ENCODE results near the gene LCLAT1.
A peak's percentile ranks its signal among the peaks of the same experiment; 100 is the strongest.

The LCLAT1 gene

DNA sequence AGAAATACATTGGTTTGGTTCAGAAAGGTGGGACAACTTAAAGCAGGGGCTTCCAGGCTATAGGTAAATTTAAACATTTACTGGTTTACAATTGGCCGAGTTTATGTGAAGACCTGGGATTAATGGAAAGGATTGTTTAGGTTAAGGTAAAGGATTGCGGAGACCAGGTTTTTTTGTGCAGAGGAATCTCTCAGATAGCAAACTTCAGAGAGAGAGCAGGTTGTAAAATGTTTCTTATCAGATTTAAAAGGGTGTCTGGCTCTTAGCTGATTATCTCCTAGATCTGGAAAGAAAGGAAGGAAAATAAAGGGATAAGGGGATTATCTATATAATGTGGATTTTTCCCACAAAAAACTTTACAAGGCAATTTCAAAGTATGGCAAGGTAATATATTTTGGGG is 101.3 kb downstream of the LCLAT1 start:
- FAIRE-seq = no peak
- DNase-seq (ENCODE audit: insufficient read length) = no peak
- TF ChIP-seq POLR2AphosphoS5 (IDR thresholded peaks at IDR 0.05; ENCODE audit: low read depth, low read length) (no peak), POLR2A (IDR thresholded peaks at IDR 0.05; ENCODE audit: low read depth, low read length) (no peak), TAF1 (IDR thresholded peaks at IDR 0.05; ENCODE audit: borderline replicate concordance, low read depth, low read length) (no peak)

DNA sequence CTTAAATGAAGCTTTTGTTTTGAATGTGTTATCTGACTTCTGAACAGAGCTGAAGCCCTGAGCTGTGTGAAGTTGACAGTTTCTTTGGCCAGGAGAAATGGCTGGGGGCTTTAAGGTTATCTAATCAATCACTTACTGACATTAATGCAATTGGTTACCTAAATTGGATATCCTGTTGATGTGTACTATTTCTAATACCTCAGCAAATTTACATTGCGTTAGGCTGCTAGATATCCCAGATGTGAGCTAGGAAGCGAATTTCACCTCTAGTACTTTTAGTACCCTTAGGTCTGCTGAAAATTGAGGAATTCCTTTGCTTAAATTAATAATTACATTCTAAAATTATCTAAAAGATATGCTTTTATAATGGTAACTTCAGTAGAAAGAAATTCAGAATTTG is 102.0 kb downstream of the LCLAT1 start:
- no peak for DNase-seq (ENCODE audit: insufficient read length)
- TF ChIP-seq TAF1 (IDR thresholded peaks at IDR 0.05; ENCODE audit: borderline replicate concordance, low read depth, low read length) = no peak
- no peak for TF ChIP-seq POLR2A (IDR thresholded peaks at IDR 0.05; ENCODE audit: low read depth, low read length)
- TF ChIP-seq POLR2AphosphoS5 (IDR thresholded peaks at IDR 0.05; ENCODE audit: low read depth, low read length) = no peak
- FAIRE-seq = peak; percentile 46

DNA sequence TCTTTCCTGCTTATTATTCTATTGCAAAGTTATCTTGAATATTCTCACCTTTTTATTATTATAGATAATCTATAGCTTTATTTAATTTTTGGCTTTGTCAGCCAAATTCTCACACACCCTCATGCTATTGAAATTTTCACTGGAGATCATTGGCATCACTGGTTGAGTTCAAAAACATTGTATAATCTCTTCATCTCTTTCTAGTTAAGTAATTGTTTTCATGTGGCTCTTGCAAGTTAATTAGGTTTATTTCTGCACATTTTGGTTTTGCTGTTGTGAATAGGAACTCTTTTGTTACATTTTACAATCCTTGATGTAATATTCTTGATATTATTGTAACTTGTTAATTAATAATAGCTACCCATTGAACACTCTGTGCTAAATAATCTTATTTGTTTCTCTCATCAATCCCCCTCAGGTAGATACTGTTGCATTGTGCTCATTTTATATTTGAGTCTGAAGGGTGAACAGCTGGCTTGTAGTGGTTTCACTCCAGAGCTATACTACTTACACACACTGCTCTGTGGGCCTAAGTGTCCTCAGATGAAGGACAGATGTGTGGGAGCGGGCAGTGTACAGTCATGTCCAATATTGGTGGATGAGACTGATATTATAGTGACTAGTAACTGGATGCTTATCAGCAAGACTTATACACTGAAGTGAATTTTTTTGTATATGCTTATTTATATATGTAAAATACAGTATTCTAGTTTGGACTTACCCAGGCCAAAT is 112.7 kb downstream of the LCLAT1 start:
- FAIRE-seq = no peak
- TF ChIP-seq TAF1 (IDR thresholded peaks at IDR 0.05; ENCODE audit: borderline replicate concordance, low read depth, low read length) = no peak
- no peak for TF ChIP-seq POLR2A (IDR thresholded peaks at IDR 0.05; ENCODE audit: low read depth, low read length)
- TF ChIP-seq POLR2AphosphoS5 (IDR thresholded peaks at IDR 0.05; ENCODE audit: low read depth, low read length) = no peak
- no peak for DNase-seq (ENCODE audit: insufficient read length)

DNA sequence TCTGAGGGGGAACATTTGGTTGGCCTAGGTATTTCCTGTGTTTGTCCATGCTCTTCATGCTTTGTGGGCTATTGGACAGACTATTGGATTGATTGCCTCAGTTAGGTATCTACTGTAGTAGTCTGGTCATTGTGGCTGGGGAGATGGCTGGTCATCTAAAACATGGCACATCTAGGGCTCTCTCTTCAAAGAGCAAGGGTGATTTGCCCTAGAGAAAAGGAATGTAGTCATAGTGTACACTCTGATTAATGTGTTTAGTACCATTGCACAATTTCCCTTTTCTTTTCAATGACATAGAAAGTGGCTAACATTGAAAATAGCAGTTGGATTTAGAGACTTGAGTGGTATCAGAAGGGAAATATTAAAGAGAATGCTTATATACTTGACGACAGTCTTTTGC is 114.3 kb downstream of the LCLAT1 start:
- TF ChIP-seq POLR2AphosphoS5 (IDR thresholded peaks at IDR 0.05; ENCODE audit: low read depth, low read length) (no peak), POLR2A (IDR thresholded peaks at IDR 0.05; ENCODE audit: low read depth, low read length) (no peak), TAF1 (IDR thresholded peaks at IDR 0.05; ENCODE audit: borderline replicate concordance, low read depth, low read length) (no peak)
- DNase-seq (ENCODE audit: insufficient read length) (no peak), FAIRE-seq (no peak)

DNA sequence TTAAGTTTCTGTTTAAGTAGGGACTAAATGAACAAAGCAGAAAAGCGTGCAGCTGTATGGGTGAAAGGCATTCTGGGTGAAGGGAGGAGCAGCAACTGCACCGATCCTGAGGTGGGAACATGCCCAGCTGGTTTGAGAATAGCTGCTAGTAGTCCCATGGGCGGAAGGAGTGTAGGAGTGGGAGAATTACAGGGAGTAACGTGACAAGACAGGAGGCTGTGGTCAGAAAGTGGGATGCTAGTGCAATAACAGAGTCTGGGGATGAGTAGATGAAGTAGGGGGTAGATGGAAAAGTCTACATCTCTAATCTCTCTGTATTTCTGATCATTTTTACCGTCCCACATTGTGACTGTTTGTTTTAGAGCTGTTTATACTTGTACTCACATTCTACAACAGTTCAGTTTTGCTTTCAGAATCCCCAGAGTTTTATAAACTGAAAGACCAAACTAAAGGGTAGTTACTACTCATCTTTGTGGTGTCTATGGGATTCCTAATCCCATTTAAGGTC is 118.9 kb downstream of the LCLAT1 start:
- FAIRE-seq (no peak), DNase-seq (ENCODE audit: insufficient read length) (no peak)
- TF ChIP-seq POLR2AphosphoS5 (IDR thresholded peaks at IDR 0.05; ENCODE audit: low read depth, low read length) = no peak
- TF ChIP-seq TAF1 (IDR thresholded peaks at IDR 0.05; ENCODE audit: borderline replicate concordance, low read depth, low read length) = no peak
- TF ChIP-seq POLR2A (IDR thresholded peaks at IDR 0.05; ENCODE audit: low read depth, low read length) = no peak

DNA sequence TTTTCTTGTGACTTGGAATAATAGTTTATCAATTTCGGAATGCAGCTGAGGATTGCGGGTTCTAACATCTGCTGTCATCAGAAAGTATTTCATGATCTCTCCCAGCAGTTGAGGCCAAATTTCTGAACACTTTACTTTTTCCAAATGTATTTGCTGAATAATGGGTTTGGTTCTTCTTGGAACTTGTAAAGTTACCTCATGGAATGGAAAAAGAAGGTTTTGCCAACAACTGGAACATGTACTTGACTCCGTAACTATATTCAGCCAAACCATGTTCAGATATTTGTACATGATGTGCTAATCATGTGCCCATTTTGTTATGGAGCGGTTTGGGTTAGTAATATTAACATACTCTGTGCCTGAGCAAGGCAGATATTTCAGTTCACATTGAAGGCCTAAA is 119.6 kb downstream of the LCLAT1 start:
- no peak for TF ChIP-seq POLR2AphosphoS5 (IDR thresholded peaks at IDR 0.05; ENCODE audit: low read depth, low read length)
- FAIRE-seq (peak; percentile 46), DNase-seq (ENCODE audit: insufficient read length) (no peak)

DNA sequence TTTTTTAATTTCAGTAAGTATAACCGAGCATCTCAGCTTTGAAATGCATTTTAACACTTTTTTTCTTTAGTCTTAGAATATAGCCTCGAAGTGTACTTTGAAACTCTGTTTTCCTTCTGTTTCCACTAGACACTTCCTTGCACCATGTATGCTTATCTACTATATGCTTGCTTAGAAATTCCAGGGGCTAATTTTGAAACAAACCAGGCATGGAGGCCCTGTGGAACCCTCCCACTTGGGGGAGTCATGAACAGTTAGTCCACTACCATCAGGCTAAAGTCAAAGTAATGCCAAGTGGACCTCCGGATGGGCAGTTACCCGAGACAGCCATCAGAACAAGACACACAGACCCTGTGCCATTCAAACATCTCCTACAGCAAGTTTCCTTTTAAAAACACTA is 120.3 kb downstream of the LCLAT1 start:
- TF ChIP-seq POLR2AphosphoS5 (IDR thresholded peaks at IDR 0.05; ENCODE audit: low read depth, low read length) = no peak
- TF ChIP-seq POLR2A (IDR thresholded peaks at IDR 0.05; ENCODE audit: low read depth, low read length) = no peak
- no peak for TF ChIP-seq TAF1 (IDR thresholded peaks at IDR 0.05; ENCODE audit: borderline replicate concordance, low read depth, low read length)
- DNase-seq (ENCODE audit: insufficient read length) (no peak), FAIRE-seq (no peak)

DNA sequence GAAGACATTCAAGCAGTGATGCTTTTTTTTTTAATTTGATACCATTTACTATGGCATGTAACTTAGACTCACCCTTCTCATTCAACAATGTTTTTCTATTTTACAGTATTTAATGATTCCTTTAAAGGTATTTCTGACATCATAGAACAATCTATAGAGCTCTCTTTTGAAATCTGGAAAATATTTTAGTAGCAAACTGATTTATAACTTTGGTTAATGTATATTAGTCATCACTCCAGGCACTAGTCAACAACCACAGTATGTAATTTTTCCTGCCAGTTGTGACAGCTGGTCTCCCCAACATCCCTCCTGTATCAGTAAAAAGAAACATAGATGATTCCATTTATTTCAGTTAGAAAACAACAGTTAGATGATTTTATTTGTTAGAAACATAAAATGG is 122.9 kb downstream of the LCLAT1 start:
- FAIRE-seq = no peak
- no peak for DNase-seq (ENCODE audit: insufficient read length)
- no peak for TF ChIP-seq POLR2A (IDR thresholded peaks at IDR 0.05; ENCODE audit: low read depth, low read length)

DNA sequence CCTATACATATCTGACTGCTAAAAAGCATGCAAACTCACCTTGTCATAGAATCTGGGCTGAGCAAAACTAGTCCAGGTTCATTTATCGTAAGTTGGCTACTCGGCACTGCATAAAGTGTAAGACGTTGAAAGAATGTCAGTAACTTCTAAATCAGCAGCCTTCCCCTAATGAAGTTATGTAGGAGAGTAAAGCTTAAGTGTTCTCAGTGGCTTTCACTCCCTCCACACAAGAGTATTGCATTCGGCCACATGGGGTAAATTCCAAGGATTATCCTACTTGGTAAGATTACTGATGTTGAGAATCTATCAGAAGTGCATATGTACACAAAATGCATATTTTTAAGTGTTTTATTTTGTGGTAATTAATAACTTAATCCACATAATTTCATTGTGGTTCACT is 130.1 kb downstream of the LCLAT1 start:
- FAIRE-seq (no peak), DNase-seq (ENCODE audit: insufficient read length) (no peak)
- TF ChIP-seq POLR2AphosphoS5 (IDR thresholded peaks at IDR 0.05; ENCODE audit: low read depth, low read length) (no peak), TAF1 (IDR thresholded peaks at IDR 0.05; ENCODE audit: borderline replicate concordance, low read depth, low read length) (no peak), POLR2A (IDR thresholded peaks at IDR 0.05; ENCODE audit: low read depth, low read length) (no peak)

DNA sequence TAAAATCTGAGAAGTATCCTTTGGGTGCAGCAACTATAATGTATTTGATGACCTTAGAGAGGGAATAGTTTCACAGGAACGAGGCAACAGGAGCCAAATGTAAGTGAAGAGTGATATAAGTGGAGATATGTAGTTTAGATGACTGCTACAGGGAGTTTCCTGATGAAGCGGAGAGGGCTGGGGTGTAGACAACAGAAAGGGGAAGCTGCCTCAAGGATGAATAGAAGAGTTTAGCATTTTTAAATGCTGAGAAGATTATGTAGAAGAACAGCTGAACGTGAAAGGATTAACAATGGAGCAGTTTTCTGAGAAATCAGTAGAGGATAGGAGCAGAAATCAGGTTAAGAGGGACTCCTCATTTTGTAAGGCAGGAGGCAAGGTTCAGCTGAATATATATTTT is 133.3 kb downstream of the LCLAT1 start:
- TF ChIP-seq TAF1 (IDR thresholded peaks at IDR 0.05; ENCODE audit: borderline replicate concordance, low read depth, low read length) (no peak), POLR2A (IDR thresholded peaks at IDR 0.05; ENCODE audit: low read depth, low read length) (no peak), POLR2AphosphoS5 (IDR thresholded peaks at IDR 0.05; ENCODE audit: low read depth, low read length) (no peak)
- DNase-seq (ENCODE audit: insufficient read length) (no peak), FAIRE-seq (no peak)

DNA sequence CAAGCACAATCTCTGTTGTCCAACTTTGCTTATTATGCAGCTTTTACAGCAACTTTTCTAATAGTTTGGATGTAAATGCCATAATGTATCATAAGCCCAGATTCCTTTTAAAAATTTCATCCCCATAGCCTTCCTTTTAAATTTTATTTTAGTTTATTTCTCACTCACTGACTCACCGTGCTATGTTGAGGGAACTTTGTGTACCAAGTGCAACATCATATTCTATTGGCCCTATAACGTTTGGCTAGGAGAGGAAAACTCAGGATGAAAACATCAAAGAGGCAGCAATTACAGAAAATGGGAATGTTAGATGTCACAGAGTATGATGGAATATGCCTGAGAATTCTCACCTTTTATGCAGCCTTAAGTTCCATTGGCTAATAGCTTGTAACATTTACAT is 135.5 kb downstream of the LCLAT1 start:
- DNase-seq (ENCODE audit: insufficient read length) = no peak
- no peak for TF ChIP-seq POLR2AphosphoS5 (IDR thresholded peaks at IDR 0.05; ENCODE audit: low read depth, low read length)
- TF ChIP-seq POLR2A (IDR thresholded peaks at IDR 0.05; ENCODE audit: low read depth, low read length) = no peak
- TF ChIP-seq TAF1 (IDR thresholded peaks at IDR 0.05; ENCODE audit: borderline replicate concordance, low read depth, low read length) = no peak
- FAIRE-seq = no peak

DNA sequence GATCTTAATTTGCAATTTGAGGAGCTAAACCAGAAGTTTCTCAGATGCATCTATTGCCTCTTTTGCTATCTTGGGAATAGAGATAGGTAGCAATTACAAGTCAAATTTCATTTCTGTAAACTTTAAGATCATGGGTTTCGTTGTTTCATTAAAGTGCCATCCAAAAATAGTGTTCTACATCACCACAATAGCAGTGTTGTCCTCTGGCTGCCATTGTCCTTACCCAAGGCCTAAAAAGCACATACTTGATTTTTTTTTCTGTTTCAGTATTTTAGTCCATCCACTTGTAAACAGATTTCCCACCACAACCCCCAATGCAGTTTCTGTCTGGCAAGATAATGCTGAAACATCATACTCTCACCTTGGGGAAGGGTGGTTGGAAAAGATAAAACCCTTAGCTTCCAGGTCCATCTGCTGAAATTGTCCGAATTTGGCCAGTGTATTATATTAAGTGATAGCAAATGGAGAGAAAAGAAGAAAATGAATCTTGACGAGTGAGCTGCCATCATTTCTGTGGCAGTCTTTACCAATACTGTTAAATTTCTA is 136.2 kb downstream of the LCLAT1 start:
- FAIRE-seq (no peak), DNase-seq (ENCODE audit: insufficient read length) (no peak)
- TF ChIP-seq POLR2A (IDR thresholded peaks at IDR 0.05; ENCODE audit: low read depth, low read length) (no peak), POLR2AphosphoS5 (IDR thresholded peaks at IDR 0.05; ENCODE audit: low read depth, low read length) (no peak), TAF1 (IDR thresholded peaks at IDR 0.05; ENCODE audit: borderline replicate concordance, low read depth, low read length) (no peak)

Measured in GM12892 (cell line).